ENCODE measurements around the gene PPL. TPM values are rescaled to one million over a fixed set of nuclear protein-coding genes. Genes with fewer than 3 reads are reported as not detected.

Gene PPL
- total and polyA plus RNA-seq, 8 donors: 10.4 to 27.2 (median 14.6) TPM

GRCh38 chr16:4944333-4945281 is 7.7 kb upstream of the PPL start:
- H3K36me3 ChIP-seq: no peaks in the 10 kb centered on the region
- H3K4me3 ChIP-seq: no peak overlapping the region
- no peak for TF ChIP-seq CTCF (IDR thresholded peaks at IDR 0.05)
- intact Hi-C loops (cut with DNase I): no loop called here
- FAIRE-seq (no peak), DNase-seq (peak; percentile 90 to 99 (median 96)), ATAC-seq (peak; percentile 86 to 91 (median 90))
- peak overlapping the region; percentile 70 to 89 (median 81) for H3K27ac ChIP-seq
- 26 to 31% methylated on average over 19 to 20 of the region's 20 CpGs for WGBS, 2 donors
- peaks cover 13 to 31% (median 21%) of the 10 kb centered on the region in 3 donors for H3K4me1 ChIP-seq
- H3K27me3 ChIP-seq: no peaks in the 10 kb centered on the region
- H3K9me3 ChIP-seq: no peaks in the 10 kb centered on the region

- no peak overlapping the region for H3K4me3 ChIP-seq
- peaks cover 16 to 35% (median 21%) of the 10 kb centered on the region in 3 donors for H3K4me1 ChIP-seq
- no peak for TF ChIP-seq CTCF (IDR thresholded peaks at IDR 0.05)
- H3K36me3 ChIP-seq: no peaks in the 10 kb centered on the region
- no peaks in the 10 kb centered on the region for H3K27me3 ChIP-seq
- DNase-seq (no peak), FAIRE-seq (no peak), ATAC-seq (no peak)
- peak overlapping the region; percentile 24 to 89 (median 61) for H3K27ac ChIP-seq
- intact Hi-C loops (cut with DNase I): no loop called here
- no peaks in the 10 kb centered on the region for H3K9me3 ChIP-seq
- WGBS, 2 donors: 69 to 72% methylated on average over 9 of the region's 9 CpGs
Observed at GRCh38 chr16:4942481-4942880, 5.5 kb upstream of the PPL start.

GRCh38 chr16:4940719-4941118 is 3.8 kb upstream of the PPL start:
- intact Hi-C loops (cut with DNase I): no loop called here
- Histone ChIP-seq H3K4me3 (no peak overlapping the region), H3K9me3 (no peaks in the 10 kb centered on the region), H3K4me1 (peaks cover 14 to 33% (median 17%) of the 10 kb centered on the region in 3 donors), H3K27me3 (no peaks in the 10 kb centered on the region), H3K27ac (no peak overlapping the region), H3K36me3 (no peaks in the 10 kb centered on the region)
- ATAC-seq (no peak), DNase-seq (no peak), FAIRE-seq (no peak)
- TF ChIP-seq CTCF (IDR thresholded peaks at IDR 0.05): no peak
- 51 to 53% methylated on average over 7 of the region's 7 CpGs for WGBS, 2 donors

- no peak for FAIRE-seq
- Histone ChIP-seq H3K4me3 (no peak overlapping the region), H3K27ac (no peak overlapping the region), H3K4me1 (peaks cover 0 to 19% (median 6%) of the 10 kb centered on the region in 3 donors), H3K36me3 (no peaks in the 10 kb centered on the region), H3K9me3 (no peaks in the 10 kb centered on the region), H3K27me3 (no peaks in the 10 kb centered on the region)
- ATAC-seq: no peak
- intact Hi-C loops (cut with DNase I): no loop called here
- WGBS, 2 donors: 82 to 83% methylated on average over 5 of the region's 5 CpGs
- no peak for DNase-seq
- no peak for TF ChIP-seq CTCF (IDR thresholded peaks at IDR 0.05)
Observed at GRCh38 chr16:4938683-4939030, 1.7 kb upstream of the PPL start.
